K562 (cell line): ENCODE results near the gene LIMS2. TPM values are rescaled to one million over a fixed set of nuclear protein-coding genes. Genes with fewer than 3 reads are reported as not detected.

Source experiments
- ATAC-seq: fragments of 200-7000 bp; cut with Tn5 transposase; 3 replicates; pipeline ENCODE4 v1.9.1; 2020; ENCODE audit warnings: moderate library complexity
- BruUV-seq: library from RNA; stranded (reverse); fragments of 400-500 nt; replicated peaks from 2 replicates; lab custom pipeline; 2021; lab: Mats Ljungman, UMichigan
- CTCF ChIA-PET: fragments of 300-600 bp; formaldehyde crosslinking; extraction: SDS; loops from one replicate; lab custom pipeline; 2021; ENCODE audit warnings: low intra/inter-chr PET ratio; lab: Yijun Ruan, JAX
- POLR2A ChIA-PET: fragments of 300-600, 350-650 bp; sonication (Branson Sonifier 250); formaldehyde crosslinking; extraction: SDS; loops from one replicate; lab custom pipeline; 2021; ENCODE audit warnings: antibody characterized with exemption, inconsistent platforms; lab: Yijun Ruan, JAX
- DNase-seq, 4 experiments: peaks; one replicate each; pipeline versions ENCODE4 v3.0.0 to v3.0.0-alpha.2; 2011 to 2018; ENCODE audit warnings: low spot score in 3 of 4, mixed read lengths in 3 of 4; ENCODE audit errors: extremely low read depth in 1 of 4
- FAIRE-seq: peaks from 2 replicates; lab custom pipeline; 2011; peaks lifted over from hg19 to GRCh38; lab: Jason Lieb, UNC
- H2AFZ ChIP-seq: 2 replicates; pipeline ENCODE4 v1.6.0; 2011; ENCODE audit warnings: low read depth, low read length, control low read depth, inconsistent platforms
- H3K27ac ChIP-seq: fragments of 200-600 bp; 3 replicates; pipeline ENCODE4 v1.8.0; 2011; ENCODE audit warnings: low read depth, mild to moderate bottlenecking, control low read depth, inconsistent platforms, low read length, moderate library complexity, mixed read lengths; ENCODE audit errors: extremely low read depth
- H3K27me3 ChIP-seq, 2 experiments: fragments of 300-600 bp in 1 of 2; 2 replicates in 1 of 2; 3 replicates in 1 of 2; pipeline versions ENCODE4 v1.6.0 to v1.8.0; 2011; ENCODE audit warnings: inconsistent platforms in 2 of 2, low read length in 2 of 2, mild to moderate bottlenecking in 1 of 2, mixed read lengths in 1 of 2, moderate library complexity in 1 of 2; ENCODE audit not compliant: control insufficient read depth in 2 of 2, insufficient read depth in 2 of 2
- H3K36me3 ChIP-seq: fragments of 300-600 bp; 3 replicates; pipeline ENCODE4 v1.8.0; 2011; ENCODE audit warnings: mild to moderate bottlenecking, low read length, inconsistent platforms; ENCODE audit not compliant: control insufficient read depth, insufficient read depth
- H3K4me1 ChIP-seq, 2 experiments: fragments of 200-600 bp in 1 of 2; replicated peaks in 1 of 2; 2 replicates in 1 of 2; 3 replicates in 1 of 2; pipeline versions ENCODE4 v1.5.1 to v1.8.0; 2011; ENCODE audit warnings: inconsistent platforms in 2 of 2, low read length in 2 of 2, mild to moderate bottlenecking in 1 of 2, mixed read lengths in 1 of 2, moderate library complexity in 1 of 2; ENCODE audit not compliant: control insufficient read depth in 2 of 2, insufficient read depth in 2 of 2
- H3K4me2 ChIP-seq: 2 replicates; pipeline ENCODE4 v1.6.1; 2011; ENCODE audit warnings: low read length, control low read depth, inconsistent platforms, mixed read lengths; ENCODE audit not compliant: insufficient read depth
- H3K4me3 ChIP-seq: fragments of 200-600 bp; sonication (generic), shearing (Covaris generic); 2 replicates; pipeline ENCODE4 v1.5.1; 2016; ENCODE audit warnings: control low read depth, inconsistent platforms
- H3K79me2 ChIP-seq: fragments of 200-600 bp; 3 replicates; pipeline ENCODE4 v1.8.0; 2011; ENCODE audit warnings: low read length, inconsistent platforms; ENCODE audit not compliant: control insufficient read depth, insufficient read depth
- H3K9ac ChIP-seq, 2 experiments: 2 replicates each; pipeline versions ENCODE4 v1.6.0 to v1.6.1; 2011; ENCODE audit warnings: low read depth in 2 of 2, low read length in 2 of 2, control low read depth in 1 of 2, inconsistent platforms in 1 of 2, mild to moderate bottlenecking in 1 of 2, mixed read lengths in 1 of 2; ENCODE audit not compliant: insufficient read depth in 1 of 2
- H3K9me1 ChIP-seq: one replicate; pipeline ENCODE4 v1.6.0; 2011; ENCODE audit warnings: inconsistent platforms, mild to moderate bottlenecking, low read length, moderate library complexity; ENCODE audit not compliant: control insufficient read depth, insufficient read depth
- H3K9me3 ChIP-seq: replicated peaks from 2 replicates; pipeline ENCODE4 v1.5.1; 2011; ENCODE audit warnings: low read depth, low read length, inconsistent platforms; ENCODE audit not compliant: control insufficient read depth, insufficient read depth
- H4K20me1 ChIP-seq: replicated peaks from 2 replicates; pipeline ENCODE4 v1.6.1; 2011; ENCODE audit warnings: low read length, inconsistent platforms, mixed read lengths; ENCODE audit not compliant: control insufficient read depth, insufficient read depth
- ATF7 ChIP-seq: fragments of 450-650 bp; IDR thresholded peaks from 2 replicates; pipeline ENCODE4 v1.7.1; 2014; ENCODE audit warnings: mild to moderate bottlenecking, moderate library complexity
- BHLHE40 ChIP-seq: IDR thresholded peaks from 2 replicates; pipeline ENCODE4 v1.6.1; 2011; ENCODE audit warnings: low read length, improper control_type of control experiment
- GTF2E2 ChIP-seq: fragments of 200-800 bp; sonication (Bioruptor generic); IDR thresholded peaks from 2 replicates; pipeline ENCODE4 v1.6.1; 2016; ENCODE audit warnings: missing genetic modification characterization, missing compliant biosample characterization
- KLF13 ChIP-seq: fragments of 450-650 bp; IDR thresholded peaks from 2 replicates; pipeline ENCODE4 v1.6.1; 2016; ENCODE audit warnings: missing genetic modification characterization, low read depth, mild to moderate bottlenecking, missing compliant biosample characterization, moderate library complexity, borderline replicate concordance
- WGBS: fragments of 100-300 bp; shearing (Covaris generic); methylation state at CpG from one replicate; pipeline ENCODE4 v1.1.6; 2016; ENCODE audit warnings: low coverage, mixed read lengths; ENCODE audit not compliant: insufficient coverage; ENCODE audit errors: missing lambda C conversion rate; 5-methylcytosine and 5-hydroxymethylcytosine counted together
- in situ Hi-C: fragments of 300-500 bp; cut with MboI; formaldehyde crosslinking; loops from 4 replicates; pipeline ENCODE4 v1.15.0; 2018; ENCODE audit warnings: inconsistent platforms, mixed read lengths
- intact Hi-C: fragments of 100-400 bp; cut with micrococcal nuclease; formaldehyde crosslinking; loops from 2 replicates; pipeline ENCODE4 v1.14.2; 2022
- polyA plus RNA-seq, 8 experiments: library from polyadenylated mRNA; depleted of rRNA in 4 of 8; stranded (reverse) in 5 of 8; unstranded in 3 of 8; fragments of >200 nt; fragmentation: Nextera tagmentation in 2 of 8; fragmentation: Illumina TruSeq in 1 of 8; extraction: Ambion mirVana in 2 of 8; extraction: Trizol in 1 of 8; gene quantifications; 2 replicates each; pipeline versions ENCODE4 v1.2.1 to v1.2.3, GENCODE V29; 2011 to 2014; ENCODE audit warnings: inconsistent platforms in 1 of 8, missing spikeins in 1 of 8
- total RNA-seq, 7 experiments: library from RNA; depleted of rRNA in 6 of 7; stranded (reverse); fragments of >200 nt in 6 of 7; fragmentation: Illumina TruSeq in 2 of 7; extraction: Trizol in 2 of 7; gene quantifications; 2 replicates each; pipeline versions ENCODE4 v1.2.1 to v1.2.3, GENCODE V29; 2011 to 2021; ENCODE audit warnings: low replicate concordance in 1 of 7
- TF ChIP-seq, protein P1 (sequence below): fragments of 250-450 bp; sonication (Bioruptor Pico); IDR thresholded peaks from 2 replicates; pipeline ENCODE4 v1.8.0; 2022; ENCODE audit warnings: moderate library complexity, mild to moderate bottlenecking, inconsistent platforms

The LIMS2 gene
- total and polyA plus RNA-seq, 9 of the 15 experiments (the other 6 are each of a cell fraction or from before 2014, with no cell fraction given): 0.04 to 0.22 TPM; not detected in 7

DNA sequence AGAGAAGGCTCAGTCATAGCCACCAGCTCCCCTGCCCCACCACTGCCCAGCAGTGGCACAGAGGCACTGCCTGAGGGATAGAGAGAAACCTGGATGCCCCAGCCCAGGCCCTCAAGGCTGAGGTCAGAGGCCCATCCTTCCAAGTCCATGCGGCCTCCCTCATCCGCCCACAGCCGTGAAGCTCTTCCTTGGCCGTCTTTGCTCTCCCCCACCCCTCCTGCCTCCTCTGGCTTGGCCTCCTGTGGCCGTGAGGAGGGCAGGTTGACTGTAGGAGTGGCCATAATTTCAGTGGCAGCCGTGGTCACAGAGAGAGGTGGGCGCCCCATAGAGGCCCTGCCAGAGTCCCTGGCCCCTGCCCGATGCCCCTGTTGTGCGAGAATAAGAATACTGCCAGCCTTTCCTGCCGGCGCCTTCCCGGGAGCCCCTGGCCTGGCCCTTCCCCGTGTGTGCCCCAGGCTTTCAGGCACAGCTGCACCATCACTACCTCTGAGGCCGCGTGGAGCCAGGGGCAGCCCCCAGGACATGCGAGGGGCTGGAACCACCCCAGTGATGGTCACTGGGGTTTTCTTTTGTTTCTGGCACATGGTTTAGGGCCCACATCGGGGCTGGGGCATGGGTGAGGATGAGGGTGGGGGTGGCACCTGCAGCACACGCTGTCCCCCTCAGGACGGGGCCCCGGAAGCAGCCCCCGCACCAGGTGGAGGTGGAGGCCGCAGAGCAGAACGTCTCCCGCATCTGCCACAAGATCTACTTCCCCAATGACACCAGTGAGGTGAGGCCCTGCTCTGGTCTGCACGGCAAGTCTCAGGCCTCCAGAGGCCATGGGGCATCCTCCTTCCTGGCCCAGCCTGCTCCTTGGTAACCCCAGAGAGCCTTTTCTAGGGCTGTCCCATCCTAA is 42.5 kb downstream of the LIMS2 start:
- no peak overlapping the region for H3K27ac ChIP-seq
- DNase-seq (no peak), FAIRE-seq (no peak), ATAC-seq (no peak)
- TF ChIP-seq GTF2E2 (tag) (no peak), ATF7 (no peak), KLF13 (tag) (no peak), BHLHE40 (no peak)
- TF ChIP-seq, protein P1, sequence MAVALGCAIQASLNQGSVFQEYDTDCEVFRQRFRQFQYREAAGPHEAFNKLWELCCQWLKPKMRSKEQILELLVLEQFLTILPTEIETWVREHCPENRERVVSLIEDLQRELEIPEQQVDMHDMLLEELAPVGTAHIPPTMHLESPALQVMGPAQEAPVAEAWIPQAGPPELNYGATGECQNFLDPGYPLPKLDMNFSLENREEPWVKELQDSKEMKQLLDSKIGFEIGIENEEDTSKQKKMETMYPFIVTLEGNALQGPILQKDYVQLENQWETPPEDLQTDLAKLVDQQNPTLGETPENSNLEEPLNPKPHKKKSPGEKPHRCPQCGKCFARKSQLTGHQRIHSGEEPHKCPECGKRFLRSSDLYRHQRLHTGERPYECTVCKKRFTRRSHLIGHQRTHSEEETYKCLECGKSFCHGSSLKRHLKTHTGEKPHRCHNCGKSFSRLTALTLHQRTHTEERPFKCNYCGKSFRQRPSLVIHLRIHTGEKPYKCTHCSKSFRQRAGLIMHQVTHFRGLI: no peak
- no peaks in the 10 kb centered on the region for H3K9me1 ChIP-seq
- peaks cover 10 to 68% of the 10 kb centered on the region in 2 experiments; a peak in 4 of 5 replicates for H3K4me1 ChIP-seq
- in situ Hi-C loops: no loop called here
- no peaks in the 10 kb centered on the region for H3K36me3 ChIP-seq
- POLR2A ChIA-PET: interaction anchor here (1.1 kb wide), 1 partner anchor 65 kb away, joined by 3 read pairs; no protein-coding TSS in a partner anchor
- peaks cover 4% of the 10 kb centered on the region; the same call in 1 of the 2 replicates for H4K20me1 ChIP-seq
- no peak overlapping the region for H3K9ac ChIP-seq
- CTCF ChIA-PET: no interaction called here
- H3K4me3 ChIP-seq: no peak overlapping the region
- no TSS peak for BruUV-seq
- intact Hi-C loops: no loop called here
- WGBS: 9% methylated on average over 18 of the region's 25 CpGs
- H3K9me3 ChIP-seq: no peaks in the 10 kb centered on the region
- no peak overlapping the region for H3K4me2 ChIP-seq
- H3K27me3 ChIP-seq: peaks cover 9 to 61% of the 10 kb centered on the region in 2 experiments; a peak in 4 of 5 replicates
- H3K79me2 ChIP-seq: no peaks in the 10 kb centered on the region
- no peak overlapping the region for H2AFZ ChIP-seq
